DND-41 (cell line): ENCODE measurements around the gene RAB3B.
"Not testable (repeated sequence)": the region's sequence is repeated elsewhere in the genome, so short reads cannot be mapped to it uniquely, and the experiment has no call there.

ENCODE experiments used
- CTCF ChIP-seq: IDR thresholded peaks from 2 replicates; pipeline ENCODE4 v1.5.1; 2012; ENCODE audit warnings: borderline replicate concordance, low read length, moderate library complexity, mild to moderate bottlenecking; ENCODE audit not compliant: poor library complexity, severe bottlenecking; ENCODE audit errors: extremely low read depth
- EZH2 ChIP-seq: IDR thresholded peaks from 3 replicates; pipeline ENCODE4 v1.6.1; 2012; ENCODE audit warnings: borderline replicate concordance, low read depth, mild to moderate bottlenecking, moderate library complexity, low read length, inconsistent platforms; ENCODE audit not compliant: severe bottlenecking

GRCh38 chr1:51967213-51967791 lies 23.2 kb downstream of the RAB3B start:
- TF ChIP-seq EZH2, CTCF: not testable (repeated sequence)
